NCI-H345 treated with DMSO at 0.1 percent for 48 hours (cell line): ENCODE measurements around the gene KCNT2.
"Not testable (repeated sequence)": the region's sequence is repeated elsewhere in the genome, so short reads cannot be mapped to it uniquely, and the experiment has no call there.

Experiments
- DNase-seq: peaks from one replicate; lab custom pipeline; 2025; ENCODE audit not compliant: unreplicated experiment; lab: John Stamatoyannopoulos, UW

The KCNT2 gene

DNA sequence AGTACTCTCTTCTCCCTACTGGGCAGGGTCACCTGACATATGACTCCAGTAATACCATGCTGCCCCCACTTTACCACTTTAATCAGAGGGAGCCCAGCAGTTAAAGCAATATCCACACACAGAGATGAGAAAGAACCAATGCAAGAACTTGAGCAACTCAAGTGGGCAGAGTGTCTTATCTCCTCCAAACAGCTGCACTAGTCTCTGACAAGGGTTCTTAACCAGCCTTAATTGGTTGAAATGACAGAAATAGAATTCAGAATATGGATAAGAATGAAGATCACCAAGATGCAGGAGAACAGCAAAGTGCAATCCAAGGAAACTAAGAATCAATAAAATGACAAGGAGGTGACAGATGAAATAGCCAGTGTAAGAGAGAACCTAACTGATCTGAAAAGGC is 91.0 kb downstream of the KCNT2 start:
- DNase-seq, result no peak

DNA sequence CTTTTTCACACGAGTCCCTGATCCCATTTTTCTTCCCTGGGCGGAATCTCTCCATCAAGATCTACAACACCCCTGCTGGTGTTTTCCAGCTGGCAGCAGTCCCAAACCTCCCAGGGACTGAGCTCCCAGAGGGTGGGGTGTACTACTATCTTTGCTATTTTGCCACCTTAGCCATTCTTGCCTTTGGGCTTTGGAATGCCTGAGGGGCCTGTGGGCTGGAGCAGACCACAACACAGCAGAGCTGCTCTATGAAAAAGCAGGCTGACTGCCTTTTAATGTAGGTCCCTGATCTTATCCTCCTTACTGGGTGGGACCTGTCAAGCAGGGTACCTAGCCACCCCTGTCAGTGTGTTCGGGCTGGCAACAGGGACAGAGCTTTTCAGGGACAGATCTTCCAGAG is 91.9 kb downstream of the KCNT2 start:
- no peak for DNase-seq

DNA sequence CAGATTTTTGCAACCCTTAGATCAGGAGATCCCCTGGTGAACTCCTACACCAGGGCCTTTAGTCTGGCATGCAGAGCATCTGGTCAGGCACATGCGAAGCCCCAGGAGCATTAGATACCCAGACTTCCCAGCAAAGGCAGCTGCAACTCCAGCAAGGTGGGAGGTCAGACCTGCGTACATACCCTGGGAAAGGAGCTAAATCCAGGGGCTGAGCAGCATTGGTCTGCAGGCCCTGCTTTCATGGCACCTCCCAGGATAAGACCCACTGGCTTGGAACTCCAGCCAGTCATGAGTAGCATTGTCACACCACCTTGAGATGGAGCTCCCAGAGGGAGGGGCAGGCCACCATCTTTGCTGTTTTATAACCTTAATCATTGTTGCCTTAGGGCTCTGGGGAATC is 92.3 kb downstream of the KCNT2 start:
- no peak for DNase-seq

DNA sequence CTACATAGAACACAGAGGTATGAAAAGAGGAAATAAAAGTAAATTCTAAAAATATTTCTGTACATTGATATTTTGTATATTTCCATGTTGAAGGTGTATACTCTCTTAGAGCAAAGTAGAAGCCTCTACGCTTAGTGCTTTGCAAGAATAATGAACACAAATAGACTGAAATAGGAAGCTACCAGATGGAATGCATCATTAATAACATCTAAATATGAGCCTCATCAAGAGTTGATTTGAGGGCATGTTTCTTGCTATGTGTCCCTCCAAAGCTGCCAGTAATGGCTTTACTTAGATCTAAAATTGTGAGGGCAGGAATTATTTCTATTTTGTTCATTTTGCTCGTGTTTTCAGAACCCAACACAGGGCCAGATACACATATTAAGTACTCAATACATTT is 94.4 kb downstream of the KCNT2 start:
- DNase-seq, result no peak

DNA sequence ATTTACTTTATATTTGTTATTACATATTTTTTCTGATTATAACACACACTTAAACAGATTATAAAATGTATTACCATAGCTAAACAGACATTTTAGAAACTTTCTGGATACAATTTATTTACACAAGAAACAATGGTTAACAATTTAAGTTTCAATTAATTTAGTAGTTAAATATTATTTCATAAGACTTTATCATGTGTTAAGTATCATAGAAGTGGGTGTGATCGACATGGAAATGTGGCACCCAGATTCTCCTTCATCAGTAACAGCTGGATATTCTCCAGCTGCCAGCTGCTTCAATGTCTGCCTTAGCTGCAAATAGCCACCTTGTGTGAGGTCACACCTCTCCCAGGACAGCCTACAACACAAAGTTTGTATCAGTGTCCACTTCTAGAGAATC is 97.8 kb downstream of the KCNT2 start:
- no peak for DNase-seq

DNA sequence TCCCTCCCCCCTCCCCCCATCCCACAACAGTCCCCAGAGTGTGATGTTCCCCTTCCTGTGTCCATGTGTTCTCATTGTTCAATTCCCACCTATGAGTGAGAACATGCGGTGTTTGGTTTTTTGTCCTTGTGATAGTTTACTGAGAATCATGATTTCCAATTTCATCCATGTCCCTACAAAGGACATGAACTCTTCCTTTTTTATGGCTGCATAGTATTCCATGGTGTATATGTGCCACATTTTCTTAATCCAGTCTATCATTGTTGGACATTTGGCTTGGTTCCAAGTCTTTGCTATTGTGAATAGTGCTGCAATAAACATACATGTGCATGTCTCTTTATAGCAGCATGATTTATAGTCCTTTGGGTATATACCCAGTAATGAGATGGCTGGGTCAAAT is 104.0 kb downstream of the KCNT2 start:
- DNase-seq, result not testable (repeated sequence)

DNA sequence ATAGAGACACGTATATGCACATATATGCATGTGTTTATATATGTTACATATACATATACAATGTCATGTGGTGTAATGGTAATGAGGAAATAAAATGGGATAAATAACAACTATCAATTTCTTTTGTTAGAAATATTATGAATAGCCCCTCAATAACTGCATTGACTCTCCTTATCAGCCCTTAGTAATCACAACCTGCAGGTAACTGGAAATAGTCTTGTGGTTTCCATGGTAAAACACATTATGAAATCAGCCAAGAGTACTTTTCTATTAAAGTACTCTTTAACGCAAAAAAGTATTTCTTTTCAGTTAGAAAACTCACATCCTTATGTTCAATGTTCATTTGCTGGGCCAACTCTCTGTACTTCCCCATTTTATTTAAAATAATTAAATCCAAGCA is 105.8 kb downstream of the KCNT2 start:
- DNase-seq, result no peak

DNA sequence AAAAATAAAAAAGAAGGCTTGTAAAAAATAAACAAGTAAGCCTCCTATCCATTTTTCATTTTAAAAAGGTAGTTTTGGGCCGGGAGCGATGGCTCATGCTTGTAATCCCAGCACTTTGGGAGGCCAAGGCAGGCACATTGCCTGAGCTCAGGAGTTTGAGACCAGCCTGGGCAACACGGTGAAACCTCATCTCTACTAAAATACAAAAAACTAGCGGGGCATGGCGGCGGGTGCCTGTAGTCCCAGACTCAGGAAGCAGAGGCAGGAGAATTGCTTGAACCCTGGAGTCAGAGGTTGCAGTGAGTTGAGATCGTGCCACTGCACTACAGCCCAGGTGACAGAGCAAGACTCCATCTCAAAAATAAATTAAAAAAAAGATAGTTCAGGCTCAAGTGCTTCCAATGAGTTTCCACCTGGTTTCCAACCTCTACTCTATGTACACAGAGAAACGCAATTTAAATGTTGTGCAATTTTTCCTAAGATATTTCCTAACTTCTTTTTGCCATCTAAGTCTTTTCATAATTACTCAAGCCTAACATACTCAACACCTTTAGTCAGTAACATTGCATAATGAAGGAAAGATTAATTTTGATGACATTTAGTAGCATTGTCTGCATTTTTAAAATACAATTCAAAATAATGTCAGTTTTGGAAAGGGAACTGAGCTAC is 106.3 kb downstream of the KCNT2 start:
- DNase-seq, result no peak

DNA sequence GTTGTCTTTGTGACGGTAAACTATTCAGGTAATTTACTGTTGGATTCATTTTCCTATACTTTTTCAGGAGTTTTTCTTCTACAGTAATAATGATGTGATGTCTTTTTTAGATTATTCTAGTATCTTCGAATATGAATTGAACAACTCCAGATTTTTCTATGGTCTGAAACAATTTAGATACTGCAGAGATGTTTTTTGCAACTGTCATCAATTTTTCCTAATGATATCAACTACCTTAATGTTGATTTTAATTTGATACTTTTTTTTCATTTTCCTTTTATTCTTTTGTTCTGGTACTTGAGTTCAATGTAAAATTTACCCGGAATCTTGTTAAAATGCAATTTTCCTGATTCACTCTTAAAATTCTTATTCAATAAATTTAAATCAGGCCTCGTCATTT is 110.4 kb downstream of the KCNT2 start:
- no peak for DNase-seq

DNA sequence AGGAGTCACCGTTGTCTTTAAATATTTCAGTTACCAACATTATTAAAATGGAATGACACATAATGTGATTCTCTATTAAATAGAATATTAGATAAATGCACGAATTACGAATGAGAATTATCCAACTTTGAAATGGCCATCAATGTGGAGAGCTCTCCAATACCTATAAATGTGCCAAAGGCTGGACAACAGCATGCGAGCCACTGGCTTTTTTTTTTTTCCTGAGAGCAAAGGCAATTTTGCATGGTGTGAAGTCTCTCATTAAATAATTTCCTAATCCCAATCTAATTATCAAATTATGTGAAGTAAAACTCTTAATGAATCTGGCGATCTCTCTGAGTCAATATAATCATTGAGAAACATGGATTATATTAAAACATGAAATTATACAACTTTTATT is 113.5 kb downstream of the KCNT2 start:
- no peak for DNase-seq

DNA sequence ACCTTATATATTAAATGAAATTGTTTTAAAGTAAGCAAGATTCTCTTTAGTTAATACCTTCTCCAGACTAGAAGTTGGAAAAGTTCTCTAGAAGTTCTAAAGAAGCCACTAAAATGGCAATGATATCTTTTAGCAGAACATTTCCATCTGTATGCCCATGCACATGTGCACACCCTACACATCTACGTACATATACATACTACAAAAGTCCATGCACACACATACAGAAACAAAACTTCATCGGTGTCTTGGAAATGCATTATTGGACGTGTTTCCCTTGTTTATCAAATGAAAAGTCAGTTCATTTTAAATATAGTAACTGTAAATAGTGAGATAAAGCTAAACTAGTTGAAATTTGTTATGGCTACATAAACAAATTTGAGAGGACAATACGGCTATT is 114.4 kb downstream of the KCNT2 start:
- DNase-seq, result no peak

DNA sequence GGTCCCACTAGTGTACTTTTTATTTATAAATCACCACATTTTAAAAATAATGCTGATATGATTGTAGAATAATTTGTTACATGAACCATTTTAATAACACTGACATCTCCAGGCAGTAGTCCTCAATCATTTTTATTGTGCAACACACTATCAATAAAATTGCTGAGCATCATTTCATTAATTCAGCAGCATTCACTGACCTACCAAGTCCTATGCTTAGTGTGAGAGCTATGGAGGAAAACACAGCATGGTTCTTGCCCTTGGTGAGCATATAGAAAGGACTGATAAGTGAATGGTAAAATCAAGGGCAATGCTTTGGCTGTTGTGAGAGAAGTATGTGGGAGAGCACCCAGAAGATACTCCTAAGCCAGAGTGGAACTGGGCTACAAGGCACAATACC is 119.7 kb downstream of the KCNT2 start:
- DNase-seq, result no peak

DNA sequence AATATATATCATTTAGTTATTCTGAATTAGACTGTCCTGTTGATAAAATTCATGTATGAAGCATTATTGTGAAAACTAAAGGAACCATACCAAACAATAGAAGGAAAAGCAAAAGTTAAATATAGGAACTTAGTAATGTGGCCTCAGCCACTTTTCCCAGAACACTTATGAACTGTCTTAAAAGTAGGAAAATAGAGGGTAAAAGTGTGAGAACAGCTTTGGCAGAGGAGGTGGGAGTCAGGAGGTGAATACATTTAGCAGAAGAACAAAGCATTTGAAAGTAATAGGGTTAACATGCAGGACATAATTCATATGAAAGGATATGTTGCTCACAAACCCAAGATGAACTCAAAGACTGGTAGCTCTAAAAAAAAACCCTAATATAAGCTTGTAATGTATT is 121.9 kb downstream of the KCNT2 start:
- DNase-seq, result no peak

DNA sequence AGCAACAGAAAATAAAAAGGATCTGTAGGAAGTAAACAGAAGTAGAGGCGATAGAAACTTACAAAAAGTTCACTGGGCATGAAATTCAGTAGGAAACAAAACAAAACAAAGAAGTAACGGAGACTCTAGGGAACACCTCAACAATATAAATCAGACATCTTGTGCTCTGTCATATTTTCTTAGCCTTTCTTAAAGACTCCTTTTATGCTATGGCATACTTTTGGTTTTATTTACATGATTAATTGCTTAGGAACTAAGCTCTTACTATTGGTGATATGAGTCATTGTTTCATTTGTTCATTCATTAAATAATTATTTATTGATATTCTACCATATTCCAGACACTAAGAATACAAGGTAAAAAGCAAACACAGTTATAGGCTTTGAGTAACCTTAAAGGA is 126.6 kb downstream of the KCNT2 start:
- DNase-seq, result no peak

DNA sequence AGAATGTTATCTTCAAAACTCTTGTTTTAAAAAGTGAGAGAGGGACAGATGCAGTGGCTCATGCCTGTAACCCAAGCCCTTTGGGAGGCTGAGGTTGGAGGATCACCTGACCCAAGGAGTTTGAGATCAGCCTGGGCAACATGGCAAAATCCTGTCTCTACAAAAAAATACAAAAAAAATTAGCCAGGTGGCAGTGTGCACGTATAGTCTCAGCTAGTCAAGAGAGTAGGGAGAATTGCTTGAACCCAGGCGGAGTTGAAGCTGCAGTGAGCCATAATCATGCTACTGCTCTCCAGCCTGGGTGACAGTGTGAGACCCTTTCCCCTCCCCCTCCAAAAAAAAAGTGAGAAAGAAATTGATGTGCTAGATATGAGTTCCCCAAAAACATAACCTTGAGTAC is 131.0 kb downstream of the KCNT2 start:
- no peak for DNase-seq

DNA sequence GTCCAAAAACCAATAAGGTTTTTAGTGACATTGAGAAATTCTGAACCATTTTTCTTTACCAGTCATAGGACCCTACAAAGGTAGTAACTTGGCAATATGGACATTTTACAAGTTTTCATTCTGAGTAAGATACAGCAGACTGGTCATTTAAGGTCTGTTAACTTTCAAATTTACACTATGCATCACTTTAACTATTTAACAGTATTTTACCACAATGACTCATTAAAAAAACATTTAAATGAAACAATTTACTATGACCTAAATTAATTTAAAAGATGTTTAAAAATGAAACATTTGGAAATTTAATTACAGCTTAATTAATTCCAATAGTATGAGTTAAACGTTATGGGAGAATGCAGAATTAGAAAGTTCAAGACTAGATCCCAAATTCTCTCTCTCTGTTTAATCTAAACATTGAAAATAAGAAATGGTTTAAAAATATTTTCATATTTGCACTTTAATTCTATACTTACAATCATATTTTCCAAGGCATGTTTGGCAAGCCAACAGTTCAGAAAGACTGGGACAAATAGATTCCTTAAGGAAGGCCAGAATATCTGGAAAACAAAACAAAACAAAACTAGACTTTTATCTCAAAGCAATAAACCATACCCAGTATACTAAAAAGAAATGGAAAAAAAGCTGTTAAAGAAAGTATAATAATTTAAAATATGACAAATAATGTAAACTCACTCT is 140.9 kb downstream of the KCNT2 start:
- DNase-seq, result no peak

DNA sequence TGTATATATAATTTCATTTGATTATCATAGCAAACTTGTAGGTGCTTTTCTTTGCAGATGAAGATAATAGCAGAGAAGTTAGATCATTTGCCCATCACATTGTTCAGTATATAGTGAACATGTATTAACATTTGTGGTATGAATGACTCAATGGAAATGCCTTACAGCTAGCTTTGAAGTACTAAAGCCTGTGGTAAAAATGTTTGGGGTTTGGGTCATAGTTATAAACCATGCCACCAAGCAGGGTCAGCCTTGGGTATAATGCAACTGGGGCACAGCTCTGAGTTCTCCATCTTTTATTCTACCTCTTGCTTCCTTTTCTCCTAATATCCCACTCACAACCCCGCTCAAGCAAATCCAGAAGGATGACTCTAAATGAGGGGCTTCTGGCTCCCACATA is 141.6 kb downstream of the KCNT2 start:
- no peak for DNase-seq

DNA sequence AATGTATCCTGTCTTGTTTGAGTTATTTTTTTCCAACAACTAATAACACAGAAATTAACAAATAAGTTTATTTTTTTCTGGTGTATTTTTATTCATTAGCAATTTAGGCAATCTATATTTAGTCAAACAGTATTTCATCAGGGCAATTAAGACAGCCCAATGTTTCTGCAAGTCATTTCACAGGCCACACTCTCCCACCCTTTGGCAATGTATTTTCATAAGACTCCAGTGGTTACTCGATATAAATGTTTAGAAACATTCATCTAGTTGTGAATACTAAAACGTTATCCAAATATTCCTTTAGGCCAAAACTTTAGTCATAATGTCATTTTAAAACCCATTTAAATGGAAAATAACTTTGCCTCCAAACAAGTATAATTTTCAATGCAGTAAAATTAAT is 142.1 kb downstream of the KCNT2 start:
- DNase-seq, result no peak

DNA sequence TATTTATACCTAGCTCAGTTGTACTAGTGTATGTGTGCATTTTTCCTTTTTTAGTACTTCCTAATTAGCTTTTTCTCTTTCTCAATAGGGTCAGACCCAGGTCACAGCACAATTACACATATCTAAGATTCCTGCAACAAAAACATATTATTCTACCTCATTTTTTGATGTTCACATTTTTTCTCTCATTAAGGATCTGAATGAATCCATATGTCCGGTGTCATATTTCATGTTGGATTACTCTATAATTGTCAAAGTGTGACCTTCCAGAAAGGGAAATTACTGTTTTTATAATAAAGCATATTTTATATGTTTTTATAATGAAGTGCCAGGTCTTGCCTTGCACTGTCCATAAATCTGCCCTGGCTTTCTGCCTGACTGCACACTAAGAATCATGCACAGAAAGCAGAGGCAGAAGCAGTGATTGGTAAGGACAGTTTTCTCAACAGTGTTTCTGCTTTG is 143.7 kb downstream of the KCNT2 start:
- DNase-seq, result no peak

DNA sequence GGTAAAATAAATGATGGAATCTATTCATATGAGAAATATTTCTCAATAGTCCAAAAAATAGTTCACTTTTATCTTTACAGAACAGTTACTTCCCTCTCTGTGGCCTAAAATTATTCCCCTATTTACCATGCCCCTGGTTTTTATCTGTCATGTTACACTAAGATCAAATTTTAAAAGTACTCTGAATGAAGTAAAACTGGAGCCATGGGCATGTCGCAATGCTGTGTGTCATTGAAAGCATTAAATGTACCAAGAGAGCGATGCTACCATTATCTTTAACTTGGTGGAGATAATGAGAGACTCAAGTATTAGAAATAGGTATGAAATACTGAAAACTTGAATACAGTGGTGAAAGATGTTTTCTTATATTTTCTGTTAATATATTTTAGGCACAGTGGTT is 146.2 kb downstream of the KCNT2 start:
- no peak for DNase-seq

DNA sequence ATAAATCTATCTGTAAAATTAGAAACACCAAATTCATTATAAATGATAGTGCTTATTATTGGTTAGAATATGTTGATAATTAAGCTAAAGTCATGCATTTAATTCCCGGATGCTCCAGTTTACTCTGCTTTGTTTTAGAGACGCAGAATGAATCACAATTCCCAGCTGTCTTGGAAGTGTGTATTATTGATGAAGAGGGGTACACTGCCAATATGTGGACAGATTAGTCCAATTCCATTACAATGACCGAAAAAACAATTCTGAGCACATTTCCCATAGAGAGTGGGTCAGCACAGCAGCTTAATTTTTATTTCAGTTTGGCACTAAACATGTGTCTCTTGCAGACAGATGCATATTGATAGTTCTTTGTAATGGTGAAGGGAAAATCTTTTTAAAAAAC is 146.7 kb downstream of the KCNT2 start:
- no peak for DNase-seq

DNA sequence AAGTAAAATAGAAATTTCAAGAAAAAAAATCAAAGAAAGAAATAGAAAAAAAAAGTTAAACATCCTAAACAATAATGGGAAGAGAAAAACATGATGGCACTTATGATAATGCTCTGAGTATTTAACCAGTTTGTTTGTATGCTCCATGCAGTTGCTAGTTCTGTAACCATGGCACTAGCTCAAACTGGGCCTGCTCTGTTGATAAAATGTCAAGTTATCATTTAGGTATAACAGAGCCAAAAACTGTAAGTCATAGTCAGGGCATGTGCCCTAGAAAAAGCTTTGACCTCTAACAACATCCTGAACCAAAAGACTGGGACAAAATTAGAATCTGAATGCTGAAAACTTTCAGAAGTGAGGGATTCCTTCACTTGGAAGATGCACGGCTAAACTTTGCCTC is 148.9 kb downstream of the KCNT2 start:
- DNase-seq, result no peak

DNA sequence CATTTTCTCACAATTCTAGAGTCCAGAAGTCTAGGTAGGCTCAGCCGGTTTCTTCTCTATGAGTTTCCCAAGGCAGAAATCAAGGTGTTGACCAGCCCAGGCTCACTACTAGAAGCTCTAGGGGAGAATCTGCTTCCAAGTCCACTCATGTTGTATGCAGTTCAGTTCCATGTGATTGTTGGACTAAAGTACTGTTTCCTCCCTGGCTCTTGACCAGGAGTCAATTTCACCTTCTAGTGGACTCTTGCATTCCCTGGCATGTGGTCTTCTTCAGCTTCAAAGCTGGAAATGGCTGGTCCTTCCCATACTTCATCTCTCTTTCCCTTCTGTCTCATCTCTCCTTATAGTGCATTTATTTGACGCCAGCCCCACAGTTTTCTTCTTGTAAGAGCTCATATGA is 153.4 kb downstream of the KCNT2 start:
- no peak for DNase-seq
